ENCODE results near the gene SMAD6.
"Not testable (repeated sequence)": the region's sequence is repeated elsewhere in the genome, so short reads cannot be mapped to it uniquely, and the experiment has no call there.

SMAD6 gene

GRCh38 chr15:66675446-66675845 lies 26.6 kb upstream of the SMAD6 start:
- DNase-seq (ENCODE audit: low spot score) = no peak

DNA sequence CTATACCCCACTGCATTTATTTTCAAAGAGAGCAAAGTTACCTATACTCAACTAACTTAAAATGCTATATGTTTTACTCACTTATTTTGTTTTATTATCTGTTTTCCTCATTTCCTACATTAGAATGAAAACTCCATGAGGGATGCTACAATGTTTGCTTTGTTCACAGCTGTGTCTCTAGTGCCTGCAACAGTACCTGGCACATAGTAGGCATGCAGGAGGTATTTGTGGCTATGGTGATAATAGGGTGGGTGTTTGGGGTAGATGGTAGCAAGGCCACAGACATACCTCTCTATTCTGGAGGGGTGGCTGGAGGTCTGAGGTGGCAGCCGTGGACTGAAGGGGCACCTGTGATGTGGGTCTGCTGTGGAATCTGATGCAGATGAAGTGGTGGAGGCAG lies 24.7 kb upstream of the SMAD6 start:
- no peak for DNase-seq (ENCODE audit: low spot score)

DNA sequence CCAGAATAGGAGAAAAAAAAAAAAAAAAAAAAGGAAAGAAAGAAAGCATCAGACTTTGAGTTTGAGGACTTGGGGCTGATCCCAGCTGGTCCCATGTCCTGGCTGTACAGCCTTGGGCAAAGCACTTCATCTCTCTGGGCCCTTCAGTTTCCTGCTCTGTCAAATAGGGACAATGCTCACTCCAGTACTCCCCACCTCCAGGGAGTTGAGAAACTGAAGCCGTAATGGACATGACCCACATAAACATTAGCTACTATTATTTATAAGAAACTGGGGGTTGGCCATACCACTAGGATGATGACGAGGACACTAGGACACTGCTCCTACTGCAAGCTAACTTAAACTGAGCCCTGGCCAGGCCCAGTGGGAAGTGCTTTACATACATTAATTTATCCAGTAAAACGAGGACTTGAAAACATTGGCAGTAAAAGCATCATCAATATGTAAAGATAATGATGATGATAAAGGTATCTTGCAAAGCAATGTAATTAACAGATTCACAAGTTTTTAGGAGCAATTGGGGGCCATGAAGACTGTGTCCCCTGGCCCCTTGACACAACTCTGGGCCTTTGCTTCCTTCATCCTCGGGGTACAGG lies 22.9 kb upstream of the SMAD6 start:
- no peak for DNase-seq (ENCODE audit: low spot score)

DNA sequence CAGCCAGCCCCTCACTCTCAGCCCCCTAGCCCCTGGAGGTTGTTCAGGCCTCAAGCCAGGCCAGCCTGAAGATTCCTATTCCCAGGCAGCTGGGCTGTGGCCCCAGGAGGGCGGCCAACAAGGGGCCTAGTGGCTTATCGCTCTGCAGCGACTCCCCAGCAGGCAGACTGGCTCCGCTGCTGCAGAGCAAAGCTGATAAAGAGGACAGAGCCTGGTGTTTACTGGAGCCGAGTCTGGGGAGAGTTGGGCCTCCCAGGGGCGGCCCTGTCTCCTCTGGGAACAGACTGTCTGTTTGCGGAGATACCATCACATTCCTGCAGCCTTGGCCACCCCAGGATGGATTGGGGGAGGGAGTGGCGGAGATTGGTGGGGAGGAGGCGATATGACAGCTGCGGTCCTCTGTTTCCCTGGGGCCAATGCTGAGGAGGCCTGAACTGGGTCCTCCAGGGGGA lies 22.4 kb upstream of the SMAD6 start:
- DNase-seq (ENCODE audit: low spot score) = no peak

DNA sequence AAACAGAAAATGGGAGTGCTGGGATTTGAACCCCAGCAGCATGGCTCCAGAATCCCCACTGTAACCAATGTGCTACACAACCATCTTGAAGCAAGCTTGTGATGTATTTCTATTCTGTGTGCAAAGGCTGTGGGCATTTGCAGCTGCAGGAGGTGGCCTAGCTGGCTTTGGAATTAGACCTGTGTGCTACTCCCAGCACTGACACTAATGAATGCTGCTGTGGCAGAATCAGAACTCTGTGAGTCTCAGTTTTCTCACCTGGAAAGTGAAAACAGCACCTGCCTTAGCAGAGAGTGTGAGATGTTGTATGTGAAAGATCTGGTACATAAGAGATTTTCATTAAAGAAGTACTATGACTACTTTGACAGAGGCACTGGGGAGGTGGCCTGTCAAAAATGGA lies 21.5 kb upstream of the SMAD6 start:
- no peak for DNase-seq (ENCODE audit: low spot score)

- DNase-seq (ENCODE audit: low spot score) = no peak
Observed at GRCh38 chr15:66681395-66681794, 20.6 kb upstream of the SMAD6 start.

- DNase-seq (ENCODE audit: low spot score) = no peak
Observed at GRCh38 chr15:66682246-66682645, 19.8 kb upstream of the SMAD6 start.

DNA sequence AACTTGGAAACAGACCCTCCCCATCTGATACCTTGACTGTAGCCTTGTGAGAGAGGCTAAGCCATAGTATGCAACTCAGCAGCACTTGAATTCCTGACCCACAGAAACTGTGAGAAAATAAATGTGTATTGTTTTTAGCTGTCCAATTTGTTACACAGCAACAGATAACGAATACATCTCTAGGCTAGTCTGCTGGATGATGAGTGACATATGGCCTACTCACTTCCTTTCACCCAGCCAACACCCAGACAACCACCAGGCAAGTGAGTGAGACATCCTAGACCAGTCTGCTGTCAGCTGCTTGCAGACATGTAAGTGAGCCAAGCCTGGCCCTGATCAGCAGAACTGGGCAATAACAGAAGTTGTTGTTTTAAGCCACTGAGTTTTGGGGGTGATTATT lies 19.2 kb upstream of the SMAD6 start:
- DNase-seq (ENCODE audit: low spot score) = no peak

DNA sequence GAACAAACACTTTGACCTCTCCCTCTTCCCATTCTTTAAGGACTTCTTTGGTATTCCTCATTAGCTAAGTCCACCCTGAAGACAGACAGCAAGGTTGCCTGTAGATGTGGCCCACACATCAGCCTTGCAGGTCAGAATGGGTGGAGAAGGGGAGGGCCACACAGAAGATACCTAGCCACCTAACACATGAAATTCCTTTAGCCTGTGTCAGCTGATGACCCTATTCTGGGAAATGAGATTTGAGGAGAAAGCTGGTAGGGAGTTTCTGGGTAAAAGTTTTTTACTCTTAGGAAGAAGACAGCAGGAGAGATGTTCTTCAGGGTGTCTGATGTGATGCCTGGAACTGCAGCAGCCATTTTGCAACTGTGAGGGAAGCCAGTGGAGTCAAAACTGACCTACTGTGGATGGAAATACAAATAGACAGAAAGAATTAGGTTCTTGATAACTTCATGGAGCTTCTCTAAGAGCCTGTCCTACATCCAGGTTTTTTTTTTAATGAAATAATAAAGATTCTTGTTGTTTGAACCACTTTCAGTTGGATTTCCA lies 17.8 kb upstream of the SMAD6 start:
- DNase-seq (ENCODE audit: low spot score) = no peak

DNA sequence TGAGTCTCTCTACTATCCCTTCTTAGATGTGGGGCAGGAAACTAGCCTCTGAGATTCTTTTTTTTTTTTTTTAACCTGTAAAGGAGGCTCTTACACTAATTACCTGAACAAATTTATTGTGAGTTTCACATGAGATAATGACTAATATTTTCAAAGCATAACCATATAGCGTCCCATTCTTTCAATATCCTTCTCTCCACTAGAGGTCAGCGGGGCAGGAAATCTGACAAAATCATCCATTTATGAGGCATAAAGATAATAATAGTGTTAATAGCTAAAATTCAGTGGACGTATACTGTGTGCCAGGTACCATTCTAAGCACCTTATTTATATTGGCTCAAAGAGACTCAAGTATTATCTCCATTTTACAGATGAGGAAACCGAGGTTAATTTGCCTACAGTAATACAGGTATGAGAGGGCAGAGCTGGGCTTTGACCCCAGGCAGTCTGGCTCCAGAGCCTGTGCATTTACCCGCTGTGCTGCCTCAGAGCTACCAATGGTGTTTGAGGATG lies 16.3 kb upstream of the SMAD6 start:
- no peak for DNase-seq (ENCODE audit: low spot score)

DNA sequence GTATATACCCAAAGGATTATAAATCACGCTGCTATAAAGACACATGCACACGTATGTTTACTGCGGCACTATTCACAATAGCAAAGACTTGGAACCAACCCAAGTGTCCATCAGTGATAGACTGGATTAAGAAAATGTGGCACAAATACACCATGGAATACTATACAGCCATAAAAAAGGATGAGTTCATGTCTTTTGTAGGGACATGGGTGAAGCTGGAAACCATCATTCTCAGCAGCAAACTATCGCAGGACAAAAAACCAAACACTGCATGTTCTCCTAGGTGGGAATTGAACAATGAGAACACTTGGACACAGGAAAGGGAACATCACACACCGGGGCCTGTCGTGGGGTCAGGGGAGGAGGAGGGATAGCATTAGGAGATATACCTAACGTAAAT lies 11.1 kb upstream of the SMAD6 start:
- not testable (repeated sequence) for DNase-seq (ENCODE audit: low spot score)

DNA sequence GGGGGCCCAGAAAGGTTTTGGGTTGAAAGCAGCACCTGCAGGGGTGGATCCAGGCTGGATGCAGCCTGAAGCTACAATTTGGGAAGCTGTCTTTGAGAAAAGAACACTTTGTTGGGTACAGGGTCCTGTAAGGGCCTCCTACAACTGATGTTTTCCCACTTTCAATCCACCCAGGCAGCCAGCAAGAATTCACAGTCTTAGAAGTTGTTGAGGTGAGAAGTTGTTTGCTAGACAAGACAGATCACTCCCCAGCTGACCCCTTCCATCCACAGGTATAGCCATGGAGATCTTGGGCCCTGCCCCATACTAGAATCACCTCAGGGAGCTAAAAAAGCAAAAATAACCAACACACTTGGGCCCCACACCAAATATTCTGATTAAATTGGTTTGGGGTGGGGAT lies 10.3 kb upstream of the SMAD6 start:
- DNase-seq (ENCODE audit: low spot score) = no peak

DNA sequence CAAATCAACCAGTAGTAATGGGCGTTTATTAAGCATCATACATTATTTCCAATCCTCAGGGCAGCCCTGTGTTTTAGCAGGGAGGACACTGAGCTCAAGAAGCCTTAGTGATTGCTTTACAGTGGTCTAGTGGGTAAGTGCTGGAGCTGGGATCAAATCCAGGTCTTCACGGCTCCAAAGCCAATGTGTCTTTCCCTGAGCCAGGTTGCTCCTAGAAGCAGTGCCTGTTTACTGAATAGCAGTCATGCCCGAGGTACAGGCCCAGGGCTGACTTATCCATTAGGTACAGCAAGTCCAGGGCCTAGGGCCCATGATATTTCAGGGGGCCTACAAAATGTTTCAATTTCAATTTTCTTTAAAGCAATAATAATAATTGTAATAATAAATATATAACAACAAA lies 9.6 kb upstream of the SMAD6 start:
- DNase-seq (ENCODE audit: low spot score) = no peak

GRCh38 chr15:66692808-66693596 lies 9.0 kb upstream of the SMAD6 start:
- DNase-seq (ENCODE audit: low spot score) = no peak

DNA sequence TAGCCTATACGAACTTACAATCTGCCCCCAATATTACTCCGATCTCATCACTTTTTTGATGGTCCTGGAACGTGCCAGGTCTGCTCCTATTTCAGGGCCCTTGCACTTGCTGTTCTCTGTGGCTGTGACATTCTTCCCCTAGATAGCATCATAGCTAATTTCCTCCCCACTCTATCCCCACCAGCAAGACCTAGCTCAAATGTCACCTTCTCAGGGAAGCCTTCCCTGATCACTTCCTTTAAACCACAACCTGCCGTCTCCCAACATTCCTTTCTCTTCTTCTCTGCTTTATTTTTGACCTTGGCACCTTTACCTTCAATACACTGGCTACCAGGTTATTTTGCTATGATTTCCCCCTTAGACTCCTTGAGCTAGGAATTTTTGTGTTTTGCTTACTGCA lies 5.3 kb upstream of the SMAD6 start:
- no peak for DNase-seq (ENCODE audit: low spot score)

- no peak for DNase-seq (ENCODE audit: low spot score)
Observed at GRCh38 chr15:66698318-66698961, 3.6 kb upstream of the SMAD6 start.

GRCh38 chr15:66698971-66699370 lies 3.1 kb upstream of the SMAD6 start:
- DNase-seq (ENCODE audit: low spot score) = no peak

DNA sequence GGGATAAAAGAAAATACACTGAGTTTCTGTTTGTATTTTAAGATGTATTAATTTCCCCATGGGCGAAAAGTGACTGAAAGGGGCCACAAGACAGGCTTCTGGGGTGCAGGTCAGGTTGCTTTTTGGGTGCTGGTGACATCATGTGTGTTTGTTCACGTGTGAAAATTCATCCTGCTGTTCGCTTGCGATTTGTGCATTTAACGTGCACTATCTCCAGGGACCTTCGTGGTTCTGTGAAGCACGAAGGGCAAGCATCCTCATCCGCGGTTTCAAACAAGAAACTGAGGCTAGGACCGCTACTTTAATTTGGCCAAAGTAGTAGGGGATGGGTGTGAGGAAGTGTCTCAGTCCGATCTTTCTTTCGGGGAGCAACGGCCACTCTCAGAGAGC lies 1.6 kb upstream of the SMAD6 start:
- no peak for DNase-seq (ENCODE audit: low spot score)

GRCh38 chr15:66700802-66701421 lies 1.1 kb upstream of the SMAD6 start:
- peak; percentile 94 for DNase-seq (ENCODE audit: low spot score)

- no peak for DNase-seq (ENCODE audit: low spot score)
Observed at GRCh38 chr15:66701422-66702034, 508 bp upstream of the SMAD6 start.

- DNase-seq (ENCODE audit: low spot score) = no peak
Observed at GRCh38 chr15:66702787-66703539, 927 bp downstream of the SMAD6 start.
